C4-2B (cell line): ENCODE measurements around the gene PTPRT.

Experiments used
- ZFX ChIP-seq: fragments of 450-650 bp; IDR thresholded peaks from 2 replicates; pipeline ENCODE4 v1.6.1; 2017
- TF ChIP-seq, protein P1 (sequence below): fragments of 450-650 bp; conservative IDR thresholded peaks from 2 replicates; pipeline ENCODE4 v1.5.1; 2017; ENCODE audit warnings: mild to moderate bottlenecking

DNA sequence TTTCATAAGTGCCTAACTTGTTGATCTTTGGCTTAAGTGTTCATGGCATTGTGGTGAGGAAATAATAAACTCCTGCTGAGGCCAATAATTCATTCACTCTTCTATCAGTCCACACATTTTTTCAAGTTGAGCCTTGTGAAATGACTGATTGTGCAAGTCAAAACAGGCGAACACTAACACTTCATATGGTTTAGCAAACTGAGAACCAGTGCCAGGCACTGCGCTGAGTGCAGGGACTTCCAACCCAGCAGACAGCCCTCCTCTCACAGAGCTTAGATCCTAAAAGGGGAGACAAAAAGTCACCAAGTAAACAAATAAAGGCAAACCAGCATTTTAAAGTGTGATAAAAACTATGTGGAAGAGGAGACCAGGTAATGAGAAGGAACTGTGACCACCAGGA is 435.0 kb downstream of the PTPRT start:
- TF ChIP-seq, protein P1, sequence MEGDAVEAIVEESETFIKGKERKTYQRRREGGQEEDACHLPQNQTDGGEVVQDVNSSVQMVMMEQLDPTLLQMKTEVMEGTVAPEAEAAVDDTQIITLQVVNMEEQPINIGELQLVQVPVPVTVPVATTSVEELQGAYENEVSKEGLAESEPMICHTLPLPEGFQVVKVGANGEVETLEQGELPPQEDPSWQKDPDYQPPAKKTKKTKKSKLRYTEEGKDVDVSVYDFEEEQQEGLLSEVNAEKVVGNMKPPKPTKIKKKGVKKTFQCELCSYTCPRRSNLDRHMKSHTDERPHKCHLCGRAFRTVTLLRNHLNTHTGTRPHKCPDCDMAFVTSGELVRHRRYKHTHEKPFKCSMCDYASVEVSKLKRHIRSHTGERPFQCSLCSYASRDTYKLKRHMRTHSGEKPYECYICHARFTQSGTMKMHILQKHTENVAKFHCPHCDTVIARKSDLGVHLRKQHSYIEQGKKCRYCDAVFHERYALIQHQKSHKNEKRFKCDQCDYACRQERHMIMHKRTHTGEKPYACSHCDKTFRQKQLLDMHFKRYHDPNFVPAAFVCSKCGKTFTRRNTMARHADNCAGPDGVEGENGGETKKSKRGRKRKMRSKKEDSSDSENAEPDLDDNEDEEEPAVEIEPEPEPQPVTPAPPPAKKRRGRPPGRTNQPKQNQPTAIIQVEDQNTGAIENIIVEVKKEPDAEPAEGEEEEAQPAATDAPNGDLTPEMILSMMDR, result no peak
- TF ChIP-seq ZFX, result no peak
